ENCODE measurements around the gene GDE1. TPM values are rescaled to one million over a fixed set of nuclear protein-coding genes. Genes with fewer than 3 reads are reported as not detected.

GDE1 gene
- polyA plus RNA-seq, 1 donor from 2014 or later: 28.4 TPM

Other genes starting within 250 kb of the GDE1 start
- not detected for gene CLEC19A, start 236.4 kb downstream of the GDE1 start, polyA plus RNA-seq
- gene TMC5, start 104.2 kb downstream of the GDE1 start, polyA plus RNA-seq: not detected
- gene CCP110, start 1.8 kb upstream of the GDE1 start, polyA plus RNA-seq: 6.1 TPM
- gene VPS35L, start 33.6 kb upstream of the GDE1 start, polyA plus RNA-seq: 38.2 TPM
- 12.6 TPM for gene KNOP1, start 196.1 kb upstream of the GDE1 start, polyA plus RNA-seq
- 3.4 TPM for gene IQCK, start 196.2 kb upstream of the GDE1 start, polyA plus RNA-seq